ENCODE measurements around the gene UBAC2. TPM values are rescaled to one million over a fixed set of nuclear protein-coding genes. Genes with fewer than 3 reads are reported as not detected.

The UBAC2 gene
- total RNA-seq, 4 donors from 2014 or later = 43.5 to 59.6 (median 52.0) TPM

DNA sequence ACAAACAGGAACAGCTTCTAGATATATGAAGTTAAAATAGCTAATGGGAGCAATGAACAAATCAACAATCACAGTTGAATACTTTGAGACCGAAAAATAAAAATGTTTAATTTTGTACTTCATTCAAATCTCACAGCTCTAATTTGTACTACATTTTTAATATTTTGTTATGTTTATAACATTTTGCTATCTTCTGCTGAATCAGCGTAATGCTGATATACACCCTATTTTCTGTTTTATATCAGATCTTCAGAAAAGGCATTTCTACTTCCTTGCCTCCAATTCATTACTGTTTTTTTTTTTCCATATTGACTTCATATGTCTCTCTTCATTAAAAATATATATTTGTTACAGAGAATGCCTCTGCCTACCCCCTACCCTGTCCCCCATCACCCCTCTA, 134.4 kb downstream of the UBAC2 start:
- 92% methylated on average over 2 of the region's 2 CpGs for WGBS, 2 donors
- H3K9me3 ChIP-seq = no peaks in the 10 kb centered on the region
- no peak for DNase-seq (ENCODE audit: low spot score in 2 of 2)

DNA sequence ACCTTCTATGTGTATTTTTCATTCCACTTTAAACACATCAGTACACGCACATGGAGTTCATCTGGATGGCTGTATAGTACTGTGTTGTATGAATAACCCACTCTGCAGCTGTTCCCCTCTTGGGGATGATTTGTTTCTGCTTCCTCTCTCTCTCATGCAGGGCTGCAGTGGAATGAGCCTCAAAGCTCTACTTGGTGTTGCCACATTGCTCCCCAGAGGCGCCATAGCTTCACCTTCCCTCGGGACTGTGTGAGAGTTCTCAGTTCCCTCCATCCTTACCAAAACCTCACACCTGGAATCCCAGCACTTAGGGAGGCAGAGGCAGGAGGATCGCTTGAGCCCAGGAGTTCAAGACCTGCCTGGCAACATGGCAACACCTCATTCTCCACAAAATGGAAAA, 134.9 kb downstream of the UBAC2 start:
- no peaks in the 10 kb centered on the region for H3K9me3 ChIP-seq
- no peaks in the 10 kb centered on the region for H3K27me3 ChIP-seq
- DNase-seq (ENCODE audit: low spot score in 2 of 2) = no peak
- TF ChIP-seq, protein P1, sequence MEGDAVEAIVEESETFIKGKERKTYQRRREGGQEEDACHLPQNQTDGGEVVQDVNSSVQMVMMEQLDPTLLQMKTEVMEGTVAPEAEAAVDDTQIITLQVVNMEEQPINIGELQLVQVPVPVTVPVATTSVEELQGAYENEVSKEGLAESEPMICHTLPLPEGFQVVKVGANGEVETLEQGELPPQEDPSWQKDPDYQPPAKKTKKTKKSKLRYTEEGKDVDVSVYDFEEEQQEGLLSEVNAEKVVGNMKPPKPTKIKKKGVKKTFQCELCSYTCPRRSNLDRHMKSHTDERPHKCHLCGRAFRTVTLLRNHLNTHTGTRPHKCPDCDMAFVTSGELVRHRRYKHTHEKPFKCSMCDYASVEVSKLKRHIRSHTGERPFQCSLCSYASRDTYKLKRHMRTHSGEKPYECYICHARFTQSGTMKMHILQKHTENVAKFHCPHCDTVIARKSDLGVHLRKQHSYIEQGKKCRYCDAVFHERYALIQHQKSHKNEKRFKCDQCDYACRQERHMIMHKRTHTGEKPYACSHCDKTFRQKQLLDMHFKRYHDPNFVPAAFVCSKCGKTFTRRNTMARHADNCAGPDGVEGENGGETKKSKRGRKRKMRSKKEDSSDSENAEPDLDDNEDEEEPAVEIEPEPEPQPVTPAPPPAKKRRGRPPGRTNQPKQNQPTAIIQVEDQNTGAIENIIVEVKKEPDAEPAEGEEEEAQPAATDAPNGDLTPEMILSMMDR (IDR thresholded peaks at IDR 0.05) = no peak
- TF ChIP-seq EP300 (IDR thresholded peaks at IDR 0.05) (no peak), POLR2A (IDR thresholded peaks at IDR 0.05) (no peak)
- H3K4me1 ChIP-seq = no peaks in the 10 kb centered on the region
- peaks cover 0 to 19% (median 0%) of the 10 kb centered on the region in 3 donors for H3K36me3 ChIP-seq
- no peak overlapping the region for H3K4me3 ChIP-seq
- no peak overlapping the region for H3K27ac ChIP-seq
- 81 to 85% methylated on average over 4 of the region's 4 CpGs for WGBS, 2 donors

More for the DNA sequence above, 134.4 kb downstream of the UBAC2 start:
- Histone ChIP-seq H3K4me3 (no peak overlapping the region), H3K27me3 (no peaks in the 10 kb centered on the region), H3K36me3 (peaks cover 0 to 14% (median 0%) of the 10 kb centered on the region in 3 donors), H3K4me1 (no peaks in the 10 kb centered on the region), H3K27ac (no peak overlapping the region)
- no peak for TF ChIP-seq EP300 (IDR thresholded peaks at IDR 0.05)
- TF ChIP-seq, protein P1 (IDR thresholded peaks at IDR 0.05) = no peak

DNA sequence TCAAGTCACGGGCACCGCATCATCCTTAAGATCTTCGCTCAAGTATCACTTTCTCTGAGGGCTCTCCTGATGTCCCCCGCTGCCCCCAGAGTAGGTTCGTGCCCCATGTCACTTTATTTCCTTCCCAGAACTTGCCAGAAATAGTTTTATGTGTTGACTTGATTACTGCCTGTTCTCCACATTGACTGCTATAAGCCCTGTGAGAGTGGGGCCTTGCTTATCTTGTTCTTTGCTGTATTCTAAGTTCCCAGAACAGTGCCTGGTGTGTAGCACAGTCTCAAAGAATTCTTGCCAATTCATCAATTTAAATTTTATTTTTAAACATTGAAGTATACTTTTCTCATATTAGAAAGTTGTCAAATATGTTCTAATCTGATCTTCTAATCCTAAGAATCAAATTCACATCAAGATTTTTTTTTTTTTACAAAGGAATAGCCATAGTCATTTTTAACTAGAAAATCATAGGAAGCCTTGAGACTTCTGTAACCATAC, 138.6 kb downstream of the UBAC2 start:
- no peak for DNase-seq (ENCODE audit: low spot score in 2 of 2)
- WGBS, 2 donors = 94% methylated on average over 5 of the region's 5 CpGs

DNA sequence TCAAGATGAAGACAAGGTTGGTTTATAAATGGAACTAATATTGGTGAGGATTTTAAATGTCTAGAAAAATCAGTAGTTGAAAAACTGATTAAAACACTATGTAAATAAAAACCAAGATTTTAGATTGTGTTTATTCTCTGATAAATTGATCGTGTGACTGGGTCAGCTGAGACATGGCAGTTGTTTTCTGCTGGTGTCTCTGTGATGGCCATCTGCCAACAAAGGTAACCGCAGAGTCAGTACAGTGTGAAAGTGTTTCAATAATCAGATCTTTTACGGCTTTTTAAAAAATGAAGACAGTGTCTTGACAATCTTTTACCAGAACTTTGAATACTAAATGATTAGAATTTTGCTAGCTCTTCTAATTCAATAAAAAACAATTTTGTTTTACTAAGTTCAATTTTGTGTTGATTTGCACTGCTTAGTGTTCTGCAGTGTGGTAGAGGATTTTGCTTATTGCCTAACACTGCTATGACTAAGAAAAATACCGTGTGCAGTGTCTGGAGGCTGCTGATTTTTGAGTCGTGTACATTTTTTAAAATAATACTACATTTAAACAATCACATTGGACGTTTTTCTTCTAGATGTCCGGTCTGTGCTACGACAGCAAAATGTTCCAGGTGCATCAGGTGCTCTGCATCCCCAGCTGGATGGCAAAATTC, 139.2 kb downstream of the UBAC2 start:
- Histone ChIP-seq H3K36me3 (peaks cover 0 to 54% (median 0%) of the 10 kb centered on the region in 3 donors), H3K27me3 (no peaks in the 10 kb centered on the region), H3K9me3 (no peaks in the 10 kb centered on the region), H3K4me3 (no peak overlapping the region), H3K4me1 (no peaks in the 10 kb centered on the region), H3K27ac (no peak overlapping the region)
- 86 to 90% methylated on average over 8 of the region's 8 CpGs for WGBS, 2 donors
- DNase-seq (ENCODE audit: low spot score in 2 of 2) = no peak
- TF ChIP-seq POLR2A (IDR thresholded peaks at IDR 0.05) (no peak), EP300 (IDR thresholded peaks at IDR 0.05) (no peak)
- TF ChIP-seq, protein P1 (IDR thresholded peaks at IDR 0.05) = no peak

More for the DNA sequence above, 138.6 kb downstream of the UBAC2 start:
- Histone ChIP-seq H3K9me3 (no peaks in the 10 kb centered on the region), H3K4me1 (no peaks in the 10 kb centered on the region), H3K4me3 (no peak overlapping the region), H3K27me3 (no peaks in the 10 kb centered on the region), H3K27ac (no peak overlapping the region), H3K36me3 (peaks cover 0 to 49% (median 0%) of the 10 kb centered on the region in 3 donors)
- TF ChIP-seq, protein P1 (IDR thresholded peaks at IDR 0.05) = no peak
- TF ChIP-seq EP300 (IDR thresholded peaks at IDR 0.05) (no peak), POLR2A (IDR thresholded peaks at IDR 0.05) (no peak)

DNA sequence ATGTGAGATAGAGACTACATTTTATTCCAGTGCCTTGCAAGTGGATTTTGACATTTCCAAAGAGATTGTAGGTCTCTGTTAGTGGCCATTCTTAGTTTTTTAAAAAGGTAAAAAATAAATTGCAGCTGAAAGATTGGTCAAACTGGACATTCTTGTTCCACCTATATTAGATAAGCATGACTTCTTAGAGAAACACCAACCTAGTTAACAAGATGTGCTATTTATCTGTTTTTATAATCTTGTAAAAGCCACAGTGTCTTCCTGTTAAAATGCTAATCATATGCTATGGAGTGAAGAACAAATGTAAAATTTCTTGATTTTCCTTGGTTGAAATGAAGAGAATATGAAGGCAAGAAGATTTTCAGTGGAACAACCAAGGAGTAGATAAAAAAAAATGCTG, 140.0 kb downstream of the UBAC2 start:
- TF ChIP-seq EP300 (IDR thresholded peaks at IDR 0.05) (no peak), POLR2A (IDR thresholded peaks at IDR 0.05) (no peak)
- TF ChIP-seq, protein P1 (IDR thresholded peaks at IDR 0.05) = no peak
- H3K4me1 ChIP-seq = no peaks in the 10 kb centered on the region
- no peak for DNase-seq (ENCODE audit: low spot score in 2 of 2)
- H3K27ac ChIP-seq = no peak overlapping the region
- H3K9me3 ChIP-seq = no peaks in the 10 kb centered on the region
- H3K27me3 ChIP-seq = no peaks in the 10 kb centered on the region
- H3K36me3 ChIP-seq = peaks cover 0 to 57% (median 0%) of the 10 kb centered on the region in 3 donors
- H3K4me3 ChIP-seq = no peak overlapping the region

Data from tibial nerve (tissue), 4 donors.